ENCODE measurements around the gene PROM1. TPM values are rescaled to one million over a fixed set of nuclear protein-coding genes. Genes with fewer than 3 reads are reported as not detected.
A peak's percentile ranks its signal among the peaks of the same experiment; 100 is the strongest.

The PROM1 gene
- total and polyA plus RNA-seq, 2 of the 13 experiments (the other 11 are each of a cell fraction or from before 2014, with no cell fraction given) = 3.9 to 16.4 TPM

GRCh38 chr4:16034010-16034748 lies 49.6 kb downstream of the PROM1 start (continued):
- TF ChIP-seq SETDB1 (CRISPR knock-in tag; IDR thresholded peaks at IDR 0.05; ENCODE audit: borderline replicate concordance) (no peak), ZBTB38 (CRISPR knock-in tag; IDR thresholded peaks at IDR 0.05) (no peak), TARDBP (CRISPR knock-in tag; IDR thresholded peaks at IDR 0.05) (0 out of 2 replicates have a peak, but pooled peaks have one; percentile 16), NPAS2 (CRISPR knock-in tag; IDR thresholded peaks at IDR 0.05; ENCODE audit: borderline replicate concordance) (no peak), ZNF501 (CRISPR knock-in tag; IDR thresholded peaks at IDR 0.05) (no peak), CREB1 (IDR thresholded peaks at IDR 0.05) (no peak), CREB1 (CRISPR knock-in tag; IDR thresholded peaks at IDR 0.05) (peak; percentile 44; the same call in 1 of the 2 replicates), BRD4 (CRISPR knock-in tag; IDR thresholded peaks at IDR 0.05) (no peak), ARID5B (CRISPR knock-in tag; IDR thresholded peaks at IDR 0.05) (peak; percentile 94), PPARG (CRISPR knock-in tag; conservative IDR thresholded peaks at IDR 0.05) (peak; percentile 48; the same call in 1 of the 2 replicates), PCBP2 (optimal IDR thresholded peaks at IDR 0.05; ENCODE audit: low read depth, low read length, poor library complexity, severe bottlenecking) (no peak), PAXIP1 (CRISPR knock-in tag; conservative IDR thresholded peaks at IDR 0.05) (peak; percentile 86), TEAD3 (CRISPR knock-in tag; optimal IDR thresholded peaks at IDR 0.05; ENCODE audit: borderline replicate concordance) (peak; percentile 80), RARA (CRISPR knock-in tag; IDR thresholded peaks at IDR 0.05) (peak; percentile 52; the same call in 1 of the 2 replicates), BCL6 (CRISPR knock-in tag; IDR thresholded peaks at IDR 0.05) (peak; percentile 73), ZNF841 (CRISPR knock-in tag; IDR thresholded peaks at IDR 0.05; ENCODE audit: borderline replicate concordance) (no peak), PHF5A (CRISPR knock-in tag; IDR thresholded peaks at IDR 0.05; ENCODE audit: low read depth, unreplicated experiment) (no peak), KLF16 (CRISPR knock-in tag; IDR thresholded peaks at IDR 0.05) (peak in 1 of 2 experiments; percentile 66; a peak in 1 of 4 replicates), TRAFD1 (CRISPR knock-in tag; IDR thresholded peaks at IDR 0.05; ENCODE audit: borderline replicate concordance) (no peak), HNF4A (CRISPR knock-in tag; IDR thresholded peaks at IDR 0.05) (peak; percentile 39; the same call in 1 of the 2 replicates), MIER3 (CRISPR knock-in tag; IDR thresholded peaks at IDR 0.05; ENCODE audit: borderline replicate concordance) (peak; percentile 50; the same call in 1 of the 2 replicates), SAP130 (CRISPR knock-in tag; IDR thresholded peaks at IDR 0.05; ENCODE audit: low read depth) (peak; percentile 49)

Measured in HepG2 (cell line).